ENCODE data around the gene OPRL1.
A peak's percentile ranks its signal among the peaks of the same experiment; 100 is the strongest.
"Not testable (repeated sequence)": the region's sequence is repeated elsewhere in the genome, so short reads cannot be mapped to it uniquely, and the experiment has no call there.

OPRL1 gene

GRCh38 chr20:64073476-64074183, 6.3 kb upstream of the OPRL1 start:
- no peak for DNase-seq

DNA sequence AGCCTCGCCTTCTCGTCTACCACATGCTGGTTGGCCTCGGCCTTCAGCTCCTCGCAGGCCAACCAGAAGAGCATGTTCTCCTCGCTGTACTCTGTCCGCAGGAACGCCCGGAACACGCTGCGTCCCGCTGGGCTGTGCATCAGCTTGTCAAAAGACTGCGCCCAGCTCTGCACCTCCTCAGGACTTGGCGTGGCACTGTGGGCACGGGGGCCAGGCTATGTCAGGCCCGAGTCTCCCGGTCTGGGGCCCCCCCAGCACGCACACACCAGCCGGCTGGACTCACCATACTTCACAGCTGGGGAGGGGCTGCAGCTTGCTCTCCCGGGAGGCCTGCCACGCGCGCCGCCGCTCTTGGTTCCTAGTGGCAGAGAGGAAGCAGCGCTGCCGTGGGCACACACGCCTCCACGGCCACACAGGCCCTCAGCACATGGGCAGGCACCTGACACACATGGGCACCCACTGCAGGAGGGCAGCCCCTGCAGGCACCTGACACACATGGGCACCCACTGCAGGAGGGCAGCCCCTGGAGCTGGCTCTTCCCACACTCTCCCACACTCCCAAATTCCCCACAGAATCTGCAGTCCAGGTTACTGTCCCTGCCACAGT, 5.6 kb upstream of the OPRL1 start:
- no peak for DNase-seq

- DNase-seq, result no peak
These were observed 4.9 kb upstream of the OPRL1 start for GRCh38 chr20:64074963-64075362.

DNA sequence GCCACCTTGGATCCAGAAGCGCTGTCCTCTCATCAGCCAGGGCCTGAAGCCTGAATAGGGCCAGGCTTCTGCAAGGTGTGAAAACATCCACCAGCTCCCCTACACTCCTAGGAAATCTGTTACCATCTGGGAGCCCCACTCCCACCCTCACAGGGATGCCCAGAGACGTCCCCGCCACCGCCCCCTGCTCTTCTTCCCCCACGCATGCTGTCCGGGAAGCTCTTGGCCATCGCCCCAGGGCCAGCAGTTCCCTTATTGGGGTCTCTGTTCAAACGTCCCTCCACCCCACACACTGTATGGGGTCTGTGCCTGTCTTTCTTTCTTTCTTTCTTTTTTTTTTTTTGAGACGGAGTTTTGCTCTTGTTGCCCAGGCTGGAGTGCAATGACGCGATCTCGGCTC, 4.3 kb upstream of the OPRL1 start:
- DNase-seq, result no peak

DNA sequence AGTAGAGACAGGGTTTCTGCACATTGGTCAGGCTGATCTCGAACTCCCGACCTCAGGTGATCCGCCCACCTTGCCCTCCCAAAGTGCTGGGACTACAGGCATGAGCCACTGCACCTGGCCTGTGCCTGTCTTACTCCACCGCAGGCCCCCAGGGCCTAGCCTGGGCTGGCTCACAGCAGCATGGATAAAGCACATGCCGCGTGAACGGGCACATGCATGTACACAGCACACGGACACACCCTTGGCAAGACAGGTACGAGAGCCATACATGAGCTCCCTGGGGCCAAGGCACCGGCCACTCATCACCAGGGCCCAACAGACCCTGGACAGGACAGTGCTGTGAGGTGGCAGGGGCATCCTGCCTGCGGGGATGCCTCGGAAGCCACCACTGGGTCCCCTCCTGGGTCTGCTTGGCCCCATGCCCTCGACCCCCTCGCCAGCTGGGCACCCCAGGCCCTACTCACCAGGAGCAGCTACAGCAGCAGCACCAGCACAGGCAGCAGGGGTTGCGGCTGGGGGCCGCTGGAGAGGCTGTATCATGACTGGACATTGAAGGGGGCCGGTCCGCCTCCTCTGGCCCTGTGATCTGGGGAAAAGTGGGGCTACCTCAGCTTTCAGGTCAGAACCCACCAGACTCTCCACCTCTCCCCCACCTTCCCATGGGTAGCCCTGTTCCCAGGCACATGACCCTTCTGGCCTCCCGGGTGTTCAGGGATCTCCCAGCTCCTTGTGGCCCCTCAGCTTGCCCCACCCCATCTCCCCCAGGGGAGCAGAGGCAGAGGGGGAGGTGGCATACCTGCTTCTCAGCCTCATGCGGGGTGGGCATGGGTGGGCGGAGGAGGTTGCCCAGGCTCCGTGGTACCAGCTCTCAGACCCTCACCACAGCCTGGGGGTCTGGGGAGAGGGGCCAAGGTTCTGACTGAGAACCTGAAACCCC, 3.6 kb upstream of the OPRL1 start:
- no peak for DNase-seq

GRCh38 chr20:64077094-64077493, 2.8 kb upstream of the OPRL1 start:
- peak in 2 of 4 experiments; percentile 15 to 20 for DNase-seq

DNA sequence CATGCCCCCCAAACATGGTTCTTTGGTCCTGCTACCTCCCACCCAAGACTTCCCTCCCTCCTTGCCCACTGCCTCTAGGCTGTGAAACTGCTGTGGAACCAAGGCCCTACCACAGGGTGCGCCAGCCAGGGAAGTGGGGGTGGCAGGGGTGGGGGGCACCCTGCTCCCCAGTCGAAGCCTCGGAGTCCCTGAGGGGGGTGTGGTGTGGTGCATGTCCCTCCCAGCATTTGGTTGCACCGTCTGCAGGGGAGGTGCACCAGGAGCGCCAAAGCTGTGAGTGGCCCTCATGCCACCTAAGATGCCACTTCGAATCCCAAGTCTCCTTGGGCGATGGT, 2.4 kb upstream of the OPRL1 start:
- no peak for DNase-seq

- DNase-seq, result peak in 2 of 4 experiments; percentile 59
These were observed 1.9 kb upstream of the OPRL1 start for GRCh38 chr20:64077876-64078551.

DNA sequence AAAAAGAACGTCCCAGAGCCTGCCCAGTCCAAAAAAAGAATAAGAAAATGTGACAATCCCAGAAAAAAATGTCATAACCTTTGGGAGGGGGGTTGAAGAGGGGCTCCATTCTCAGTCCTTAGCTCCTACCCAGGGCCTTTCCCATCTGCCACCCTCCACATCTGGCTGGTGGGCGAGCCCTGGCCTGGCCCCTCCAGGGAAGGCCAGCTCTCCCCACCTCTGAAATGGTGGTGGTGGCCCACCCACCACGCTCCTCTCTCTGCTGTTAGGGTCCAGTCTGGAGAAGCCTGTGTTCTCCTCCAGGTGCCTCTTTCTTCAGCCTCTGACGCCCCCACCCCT, 979 bp upstream of the OPRL1 start:
- no peak for DNase-seq

GRCh38 chr20:64079273-64080012, 439 bp upstream of the OPRL1 start, which contains the start of gene RGS19:
Gene RGS19 (minus strand): TSS chr20:64079518. CDS start chr20:64076886, 2,632 bp downstream.
- DNase-seq, result peak; percentile 20 to 53 (median 48)

GRCh38 chr20:64080813-64081623, 1.1 kb downstream of the OPRL1 start:
- DNase-seq, result no peak

DNA sequence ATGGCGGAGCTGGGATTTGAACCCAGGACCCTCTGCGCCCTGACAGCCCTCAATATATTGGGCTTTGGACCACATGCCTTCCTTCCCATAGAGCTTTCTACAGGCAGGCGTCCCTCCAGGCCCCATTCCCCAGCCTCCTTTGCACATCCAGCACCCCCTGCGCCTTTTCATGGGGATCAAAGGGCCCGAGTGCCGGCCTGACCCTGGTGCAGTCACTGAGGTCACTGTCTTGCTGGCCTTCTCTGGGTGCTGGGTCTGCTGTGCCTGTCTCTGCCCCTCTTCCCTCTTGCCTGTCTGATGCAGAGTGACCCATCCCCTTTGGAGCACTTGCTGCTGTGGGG, 1.7 kb downstream of the OPRL1 start:
- DNase-seq, result no peak

- DNase-seq, result no peak
These were observed 2.3 kb downstream of the OPRL1 start for GRCh38 chr20:64082126-64082731.

- no peak for DNase-seq
These were observed 3.0 kb downstream of the OPRL1 start for GRCh38 chr20:64082820-64083377.

DNA sequence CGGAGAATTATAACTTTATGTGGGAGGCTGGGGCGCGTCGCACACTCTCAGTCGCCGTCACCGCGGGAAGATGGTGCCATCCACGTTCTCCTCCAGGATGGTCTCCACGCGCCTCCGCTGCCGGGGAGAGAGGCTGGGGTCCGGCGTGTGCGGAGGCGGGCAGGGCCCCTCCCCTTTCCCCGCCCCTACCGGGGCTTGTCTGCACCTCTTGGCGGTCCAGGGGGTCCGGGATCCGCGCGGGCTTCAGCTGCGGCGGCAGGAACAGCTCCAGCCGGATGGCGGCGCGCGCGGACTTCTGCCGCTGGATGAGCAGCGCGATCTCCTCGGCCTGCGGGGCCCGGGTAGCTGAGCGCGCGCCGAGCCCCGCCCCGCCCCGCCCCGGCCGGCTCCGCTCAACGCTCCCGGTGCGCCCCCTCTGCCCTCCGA, 3.5 kb downstream of the OPRL1 start:
- DNase-seq, result peak; percentile 40 to 57 (median 50)

DNA sequence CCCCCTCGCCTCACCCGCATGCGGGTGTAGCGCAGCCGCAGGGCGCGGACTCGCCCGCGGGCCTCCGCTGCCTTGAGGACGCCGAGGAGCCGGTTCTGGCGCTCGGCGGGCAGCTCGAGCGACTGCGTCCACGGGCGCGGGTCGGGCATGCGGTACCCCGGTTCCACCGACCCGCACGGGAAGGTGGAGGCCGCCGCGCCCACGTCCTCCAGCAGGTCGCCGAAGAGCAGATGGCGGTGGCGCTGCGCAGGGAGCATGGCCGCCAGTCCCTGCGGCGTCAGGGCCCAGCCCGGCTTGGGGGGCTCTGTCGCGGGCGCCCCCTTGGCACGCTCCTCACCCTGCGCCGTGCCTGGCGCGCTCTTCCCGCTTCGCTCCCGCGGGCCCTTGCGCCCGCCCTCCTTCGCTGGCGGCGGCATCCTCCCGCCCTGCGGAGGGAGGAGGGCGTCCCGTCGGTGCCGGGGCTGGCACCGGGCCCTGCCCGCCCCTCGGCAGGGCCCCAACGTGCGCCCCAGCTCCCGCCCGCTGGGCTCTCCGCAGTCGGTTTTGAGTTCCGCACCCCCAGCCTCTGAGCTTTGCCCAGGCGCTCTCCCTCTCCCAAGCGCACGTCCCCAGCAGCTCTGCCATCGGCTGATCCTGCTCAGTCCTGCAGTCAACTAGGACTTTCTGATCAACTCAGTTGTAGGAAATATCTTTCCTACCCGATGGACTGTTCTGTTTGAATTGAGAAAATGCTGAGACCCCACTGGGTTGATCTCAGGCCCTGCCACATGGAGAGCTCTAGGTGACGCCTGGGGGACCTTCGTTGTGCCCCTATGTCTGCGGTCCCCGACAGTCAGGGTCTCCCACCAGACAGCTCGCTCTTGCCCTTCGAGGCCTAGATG, 4.2 kb downstream of the OPRL1 start, which contains the start of gene LKAAEAR1:
Gene LKAAEAR1, minus strand, starts transcription at position 595 of the 881 bp plus-strand sequence. Its CDS starts 179 bp downstream, at position 416.
- no peak for DNase-seq

DNA sequence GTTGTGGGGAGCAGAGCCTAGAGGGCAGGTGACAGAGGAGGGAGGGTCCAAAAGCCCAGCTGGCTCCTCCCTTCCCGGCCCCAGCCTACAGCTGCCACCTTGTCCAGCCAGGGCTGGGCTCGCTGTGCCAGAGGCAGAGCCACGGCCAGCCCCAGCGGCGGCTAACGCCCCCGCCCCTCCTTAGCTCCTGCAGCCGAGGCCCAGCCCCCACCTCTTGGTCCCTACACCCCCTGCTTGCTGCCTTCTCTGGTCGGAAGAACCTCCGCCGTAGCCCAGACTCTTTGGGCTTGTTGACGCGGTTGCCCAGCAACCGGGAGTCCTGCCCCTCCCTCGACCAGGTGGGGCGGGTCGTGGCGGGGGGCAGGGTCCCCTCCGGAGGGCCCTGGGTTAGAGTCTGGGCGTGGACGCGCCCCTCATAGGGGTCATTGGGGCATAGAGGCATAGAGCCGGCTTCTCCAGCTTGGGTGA, 4.8 kb downstream of the OPRL1 start:
- no peak for DNase-seq

DNA sequence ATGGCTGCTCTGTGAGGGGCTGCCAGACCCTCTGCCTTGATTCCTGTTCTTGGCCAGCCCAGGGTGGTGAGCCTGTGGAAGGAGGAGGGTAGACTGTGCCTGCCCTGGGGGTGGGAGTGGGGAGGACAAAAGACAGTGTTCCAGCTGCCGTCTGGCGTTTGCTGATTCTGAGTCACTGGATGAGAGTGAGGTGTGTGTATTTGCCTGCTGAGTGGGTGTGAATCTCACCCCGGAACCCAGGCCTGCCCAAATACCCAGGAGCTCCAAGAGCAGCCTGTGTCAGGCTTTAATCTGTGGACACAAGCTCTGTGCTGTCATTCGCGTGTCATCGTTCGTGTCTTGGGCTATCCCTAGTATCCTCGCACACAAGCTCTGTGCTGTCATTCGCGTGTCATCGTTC, 6.9 kb downstream of the OPRL1 start:
- no peak for DNase-seq

DNA sequence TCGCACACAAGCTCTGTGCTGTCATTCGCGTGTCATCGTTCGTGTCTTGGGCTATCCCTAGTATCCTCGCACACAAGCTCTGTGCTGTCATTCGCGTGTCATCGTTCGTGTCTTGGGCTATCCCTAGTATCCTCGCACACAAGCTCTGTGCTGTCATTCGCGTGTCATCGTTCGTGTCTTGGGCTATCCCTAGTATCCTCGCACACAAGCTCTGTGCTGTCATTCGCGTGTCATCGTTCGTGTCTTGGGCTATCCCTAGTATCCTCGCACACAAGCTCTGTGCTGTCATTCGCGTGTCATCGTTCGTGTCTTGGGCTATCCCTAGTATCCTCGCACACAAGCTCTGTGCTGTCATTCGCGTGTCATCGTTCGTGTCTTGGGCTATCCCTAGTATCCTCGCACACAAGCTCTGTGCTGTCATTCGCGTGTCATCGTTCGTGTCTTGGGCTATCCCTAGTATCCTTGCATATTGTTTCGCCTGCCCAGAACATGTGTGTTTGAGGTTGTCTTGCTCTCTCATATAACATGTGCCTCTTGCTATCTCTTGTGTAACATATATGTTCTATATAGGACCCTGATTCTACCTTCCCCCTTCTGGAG, 7.4 kb downstream of the OPRL1 start:
- DNase-seq, result not testable (repeated sequence)

Data from activated CD4-positive, CD25-positive, alpha-beta regulatory T cell (primary cell).